ENCODE measurements around the gene FAM107B.

Gene FAM107B

GRCh38 chr10:14478201-14478600 lies 296.5 kb downstream of the FAM107B start:
- DNase-seq, result no peak

GRCh38 chr10:14477408-14477710 lies 297.3 kb downstream of the FAM107B start:
- DNase-seq, result no peak

GRCh38 chr10:14476641-14477407 lies 297.9 kb downstream of the FAM107B start:
- DNase-seq, result no peak

GRCh38 chr10:14476006-14476405 lies 298.7 kb downstream of the FAM107B start:
- no peak for DNase-seq

GRCh38 chr10:14474656-14475055 lies 300.0 kb downstream of the FAM107B start:
- no peak for DNase-seq

- DNase-seq, result no peak
Observed at GRCh38 chr10:14470920-14471319, 303.8 kb downstream of the FAM107B start.

GRCh38 chr10:14468726-14469125 lies 306.0 kb downstream of the FAM107B start:
- no peak for DNase-seq
